SIG-M5 treated with dmso at 0.1 percent for 504 hours (cell line): ENCODE data around the gene DRAXIN.

Experiments used
- DNase-seq: peaks from one replicate; lab custom pipeline; 2025; ENCODE audit not compliant: unreplicated experiment; lab: John Stamatoyannopoulos, UW

DRAXIN gene

DNA sequence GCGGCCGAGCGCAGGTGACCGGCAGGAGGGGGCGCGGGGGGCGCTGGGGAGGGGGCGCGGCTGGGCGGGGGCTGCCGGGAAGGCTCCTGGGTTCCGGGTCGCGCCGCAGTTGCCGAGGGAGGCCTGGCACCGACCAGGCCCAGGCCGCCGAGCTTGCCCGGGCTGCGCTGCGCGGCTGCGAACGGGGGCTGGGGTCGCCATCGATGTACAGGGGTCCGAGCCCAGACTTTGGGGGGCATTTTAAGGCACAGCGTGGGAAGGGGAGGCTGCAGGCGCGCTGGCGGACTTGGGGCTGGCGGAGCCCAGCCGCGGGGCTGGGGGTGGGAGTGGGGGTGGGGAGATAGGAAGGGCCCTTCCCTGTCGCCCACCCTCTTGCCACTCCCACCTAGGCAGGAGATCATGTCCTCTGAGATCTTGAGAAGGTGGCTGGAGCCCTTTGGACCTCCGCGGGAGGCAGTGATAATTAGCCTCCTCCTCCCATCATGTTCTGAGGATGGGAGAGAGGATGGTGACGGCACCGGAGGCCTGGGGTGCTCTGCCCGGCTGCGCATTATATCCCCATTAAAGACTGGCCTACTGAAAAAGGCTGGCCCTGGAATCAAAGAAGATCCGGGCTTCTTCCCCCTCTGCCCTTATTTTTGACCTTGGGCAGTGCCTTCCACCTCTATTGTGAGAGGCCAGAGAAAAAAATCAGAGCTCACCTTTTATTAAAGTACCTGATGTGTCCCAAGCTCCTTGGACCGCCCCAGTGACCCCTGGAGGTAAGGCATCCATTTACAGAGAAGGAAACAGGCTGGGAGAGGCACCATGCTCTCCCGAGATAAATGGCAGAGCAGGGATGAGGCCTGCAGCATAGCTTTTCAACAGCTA lies 36.3 kb upstream of the DRAXIN start:
- no peak for DNase-seq

DNA sequence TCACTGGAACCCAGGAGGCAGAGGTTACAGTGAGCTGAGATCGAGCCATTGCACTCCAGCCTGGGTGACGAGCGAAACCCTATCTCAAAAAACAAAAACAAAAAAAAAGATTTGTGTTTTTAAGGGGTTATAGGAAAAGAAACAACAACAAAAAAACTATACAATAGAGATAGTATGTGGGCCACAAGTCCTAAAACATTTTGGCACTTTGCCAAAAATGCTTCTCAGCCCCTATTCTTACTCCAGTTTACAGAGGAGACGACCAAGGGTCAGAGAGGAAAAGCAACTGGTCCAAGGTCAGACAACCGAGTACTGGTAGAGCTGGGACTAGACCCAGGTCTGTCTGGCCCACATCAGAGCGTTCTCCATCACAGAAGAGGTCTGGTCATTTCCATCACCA lies 33.9 kb upstream of the DRAXIN start:
- no peak for DNase-seq

DNA sequence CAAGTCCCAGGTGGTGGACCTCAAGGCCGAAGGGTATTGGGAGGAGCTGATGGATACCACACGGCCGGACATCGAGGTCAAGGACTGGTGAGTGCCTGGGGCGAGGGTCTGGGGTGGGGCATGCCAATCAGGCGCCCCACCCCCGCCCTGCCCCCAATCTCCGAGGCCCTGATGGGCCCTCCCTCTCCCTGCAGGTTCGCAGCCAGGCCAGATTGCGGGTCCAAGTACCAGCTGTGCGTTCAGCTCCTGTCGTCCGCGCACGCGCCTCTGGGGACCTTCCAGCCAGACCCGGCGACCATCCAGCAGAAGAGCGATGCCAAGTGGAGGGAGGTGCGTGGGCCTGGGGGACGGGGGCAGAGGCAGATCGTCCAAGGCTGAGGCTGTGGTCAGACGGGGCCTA lies 33.0 kb upstream of the DRAXIN start:
- no peak for DNase-seq

DNA sequence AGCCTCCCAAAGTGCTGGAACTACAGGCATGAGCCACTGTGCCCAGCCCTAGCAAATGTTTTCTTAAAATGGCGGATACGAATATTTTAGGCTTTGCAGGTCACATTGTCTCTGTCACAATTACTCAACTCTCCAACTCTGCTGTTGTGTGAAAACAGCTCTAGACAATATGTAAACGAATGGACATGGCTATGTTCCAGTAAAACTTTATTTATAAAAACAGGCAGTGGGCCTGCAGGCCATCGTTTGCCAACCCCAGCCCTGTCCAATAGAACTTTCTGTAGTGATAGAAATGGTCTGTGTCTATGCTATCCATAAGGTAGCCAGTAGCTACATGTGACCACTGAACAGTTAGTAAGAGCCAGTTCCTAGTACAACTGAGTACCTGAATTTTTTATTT lies 31.8 kb upstream of the DRAXIN start:
- DNase-seq = no peak

DNA sequence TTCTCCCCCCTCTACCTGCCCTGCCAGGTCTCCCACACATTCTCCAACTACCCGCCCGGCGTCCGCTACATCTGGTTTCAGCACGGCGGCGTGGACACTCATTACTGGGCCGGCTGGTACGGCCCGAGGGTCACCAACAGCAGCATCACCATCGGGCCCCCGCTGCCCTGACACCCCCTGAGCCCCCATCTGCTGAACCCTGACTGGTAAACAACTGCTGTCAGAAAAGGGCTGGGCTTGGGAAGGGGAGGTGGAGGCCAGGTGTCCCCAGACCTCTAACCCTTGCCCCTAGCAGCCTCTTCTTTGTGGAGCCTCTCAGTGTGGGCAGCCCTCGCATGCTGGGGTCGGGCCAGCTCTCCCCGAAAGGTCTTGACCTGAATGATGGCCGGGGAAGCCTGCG lies 30.4 kb upstream of the DRAXIN start:
- no peak for DNase-seq

DNA sequence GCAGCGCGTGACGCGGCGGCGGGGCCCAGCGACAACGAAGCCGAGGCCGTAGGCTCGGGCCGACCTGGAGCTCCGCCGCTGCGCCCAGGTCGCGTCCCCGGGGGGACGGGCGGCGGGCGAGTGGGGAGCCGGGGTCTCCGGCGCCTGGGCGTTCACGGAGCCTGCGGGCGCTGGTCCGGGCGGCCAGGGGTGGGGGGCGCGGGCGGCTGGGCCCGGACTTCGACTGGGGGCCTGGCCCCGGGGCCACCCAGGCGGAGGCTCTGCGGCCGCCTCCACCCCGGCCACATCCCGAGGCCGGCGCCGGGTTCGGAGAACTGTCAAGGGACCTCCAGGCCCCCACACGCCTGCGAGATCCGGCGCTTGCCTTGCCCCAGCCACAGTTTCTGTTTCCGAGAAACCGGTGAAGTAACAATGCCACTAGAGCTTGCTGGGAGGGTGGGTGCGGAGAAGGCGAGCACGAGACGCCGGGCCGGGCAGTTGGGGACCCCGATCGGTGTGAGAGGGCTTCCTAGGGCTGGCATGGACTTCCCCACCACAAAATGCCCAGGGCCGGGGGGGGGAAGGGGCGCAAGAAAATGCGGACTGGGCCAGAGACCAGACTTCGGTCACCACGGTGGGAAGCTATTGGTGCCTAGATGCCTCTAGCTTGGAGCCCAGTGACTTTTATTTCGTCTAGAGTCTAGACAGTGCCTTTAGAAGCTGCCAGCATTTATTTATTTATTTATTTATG lies 27.0 kb upstream of the DRAXIN start:
- DNase-seq = no peak

DNA sequence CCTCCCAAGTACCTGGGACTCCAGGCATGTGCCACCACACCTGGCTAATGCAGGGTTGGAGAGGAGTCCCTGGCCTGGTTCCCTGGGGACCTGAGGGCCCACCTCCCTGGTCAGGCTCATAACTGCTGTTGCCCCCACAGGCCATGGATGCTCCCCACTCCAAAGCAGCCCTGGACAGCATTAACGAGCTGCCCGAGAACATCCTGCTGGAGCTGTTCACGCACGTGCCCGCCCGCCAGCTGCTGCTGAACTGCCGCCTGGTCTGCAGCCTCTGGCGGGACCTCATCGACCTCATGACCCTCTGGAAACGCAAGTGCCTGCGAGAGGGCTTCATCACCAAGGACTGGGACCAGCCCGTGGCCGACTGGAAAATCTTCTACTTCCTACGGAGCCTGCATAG lies 23.0 kb upstream of the DRAXIN start:
- DNase-seq = no peak

DNA sequence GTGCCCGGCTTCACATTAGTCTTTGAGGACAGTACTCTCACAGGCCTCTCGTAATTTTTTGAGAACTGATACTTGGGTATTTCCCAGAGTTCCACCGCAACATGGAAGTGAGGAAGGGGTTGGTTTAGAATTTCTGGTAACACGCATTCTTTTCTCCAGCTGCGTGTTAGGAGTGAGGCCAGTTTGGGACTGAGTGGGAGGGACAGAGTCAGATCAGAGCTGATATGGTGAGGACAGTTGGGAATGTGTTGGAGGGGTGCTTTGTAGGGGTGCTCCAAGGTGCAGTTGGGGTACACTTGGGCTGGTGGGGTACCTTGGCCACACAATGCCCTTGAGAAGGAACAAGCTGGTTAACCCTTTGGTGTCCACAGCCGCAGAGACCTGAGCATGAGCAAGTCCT lies 20.8 kb upstream of the DRAXIN start:
- DNase-seq = no peak

DNA sequence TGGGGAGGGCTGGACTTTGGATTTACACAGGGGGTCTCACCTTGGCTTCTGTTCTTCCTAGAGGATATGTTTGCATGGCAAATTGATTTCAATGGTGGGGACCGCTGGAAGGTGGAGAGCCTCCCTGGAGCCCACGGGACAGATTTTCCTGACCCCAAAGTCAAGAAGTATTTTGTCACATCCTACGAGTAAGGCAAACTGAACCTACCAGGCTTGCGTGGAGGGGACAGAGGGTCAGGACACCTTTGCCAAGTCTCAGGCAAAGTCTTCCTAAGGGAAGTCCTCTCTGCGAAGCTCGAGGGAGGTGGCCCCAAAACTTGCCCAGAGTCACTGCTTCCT lies 20.3 kb upstream of the DRAXIN start:
- DNase-seq = no peak

DNA sequence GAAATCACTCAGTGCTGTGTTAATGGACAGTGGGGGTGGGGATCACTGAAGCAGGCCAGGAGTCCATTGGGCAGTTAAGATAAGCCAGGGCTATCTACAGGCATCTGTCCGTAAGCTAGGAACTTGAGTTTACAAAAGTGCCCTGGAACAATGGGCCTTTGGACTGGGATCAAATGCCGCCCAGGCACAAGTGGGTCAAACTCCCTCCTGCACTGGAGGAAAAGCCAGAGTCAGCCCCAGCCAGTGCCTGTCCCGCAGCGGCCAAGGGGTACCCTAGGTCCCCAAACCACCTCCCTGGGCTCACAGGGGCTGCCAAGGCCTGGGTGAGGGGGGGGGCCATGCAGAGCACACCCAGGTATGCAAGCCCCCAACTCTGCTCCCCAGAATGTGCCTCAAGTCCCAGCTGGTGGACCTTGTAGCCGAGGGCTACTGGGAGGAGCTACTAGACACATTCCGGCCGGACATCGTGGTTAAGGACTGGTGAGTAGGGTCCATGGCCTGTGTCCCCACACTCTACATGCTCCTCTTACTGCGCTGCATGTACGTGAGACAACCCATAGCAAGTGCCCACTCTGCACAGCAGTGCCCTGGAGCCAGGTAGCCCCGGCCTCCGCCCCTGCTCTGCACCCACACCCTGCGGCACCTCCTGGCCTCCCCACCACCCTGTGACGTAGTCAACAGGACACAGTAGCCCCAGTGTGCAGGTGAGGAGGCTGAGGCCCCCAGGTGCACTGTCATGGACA lies 19.8 kb upstream of the DRAXIN start:
- no peak for DNase-seq

DNA sequence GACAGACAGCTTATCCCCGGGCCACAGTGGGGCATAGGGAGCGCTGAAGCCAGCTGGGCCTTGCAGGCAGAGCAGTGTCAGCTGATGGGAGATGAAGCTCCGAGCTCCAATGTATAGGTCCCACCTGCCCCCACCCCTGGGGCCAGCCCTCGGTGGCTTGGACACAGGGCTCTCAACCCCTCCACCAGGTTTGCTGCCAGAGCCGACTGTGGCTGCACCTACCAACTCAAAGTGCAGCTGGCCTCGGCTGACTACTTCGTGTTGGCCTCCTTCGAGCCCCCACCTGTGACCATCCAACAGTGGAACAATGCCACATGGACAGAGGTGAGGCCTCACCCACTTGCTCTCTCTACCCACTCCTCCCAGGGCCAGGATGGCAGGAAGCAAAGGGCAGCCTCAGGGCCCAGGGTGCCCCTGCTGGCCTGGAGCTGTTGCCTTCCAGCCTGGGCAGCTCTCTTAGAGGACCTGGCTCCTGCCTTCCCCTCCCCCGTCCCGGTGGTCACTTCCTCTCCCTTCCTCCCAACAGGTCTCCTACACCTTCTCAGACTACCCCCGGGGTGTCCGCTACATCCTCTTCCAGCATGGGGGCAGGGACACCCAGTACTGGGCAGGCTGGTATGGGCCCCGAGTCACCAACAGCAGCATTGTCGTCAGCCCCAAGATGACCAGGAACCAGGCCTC lies 18.3 kb upstream of the DRAXIN start:
- DNase-seq = no peak

DNA sequence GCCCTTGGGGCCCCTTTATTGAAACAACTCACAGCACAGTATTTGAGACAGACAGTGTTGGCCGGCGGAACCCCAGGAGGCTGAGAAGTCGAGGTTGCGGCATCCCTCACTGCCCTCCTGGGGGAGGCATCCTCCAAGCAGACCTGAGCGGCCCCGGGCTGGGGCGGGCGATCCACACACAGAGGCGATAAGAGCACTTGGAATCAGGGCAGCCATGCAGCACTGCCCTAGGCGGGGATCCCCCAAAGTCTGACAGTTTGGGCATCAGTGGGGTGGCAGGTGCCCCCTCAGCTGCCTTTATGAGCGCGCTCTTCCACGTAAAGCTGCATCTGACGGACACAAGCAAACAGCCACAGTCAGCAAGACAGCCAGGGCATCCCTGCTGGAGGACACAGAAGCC lies 17.0 kb upstream of the DRAXIN start:
- DNase-seq = no peak

DNA sequence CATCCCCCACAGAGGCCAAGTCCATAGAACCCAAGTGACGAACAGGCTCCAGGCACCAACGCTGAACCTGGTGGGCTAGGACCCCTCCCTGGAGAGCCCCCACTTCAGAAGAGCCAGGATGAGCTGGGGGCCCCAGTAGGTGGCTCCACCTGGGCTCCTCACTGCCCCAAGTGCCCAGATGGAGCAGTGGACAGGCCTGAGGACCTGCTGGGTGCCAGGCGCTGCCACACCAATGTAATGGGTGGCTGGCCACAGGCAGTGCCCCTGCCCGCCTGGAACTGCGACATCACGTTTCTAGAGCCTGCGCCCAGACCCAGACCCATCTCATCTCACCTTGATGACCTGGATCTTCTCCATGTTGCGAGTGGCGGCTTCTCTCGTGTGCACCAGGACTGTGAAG lies 16.2 kb upstream of the DRAXIN start:
- no peak for DNase-seq

DNA sequence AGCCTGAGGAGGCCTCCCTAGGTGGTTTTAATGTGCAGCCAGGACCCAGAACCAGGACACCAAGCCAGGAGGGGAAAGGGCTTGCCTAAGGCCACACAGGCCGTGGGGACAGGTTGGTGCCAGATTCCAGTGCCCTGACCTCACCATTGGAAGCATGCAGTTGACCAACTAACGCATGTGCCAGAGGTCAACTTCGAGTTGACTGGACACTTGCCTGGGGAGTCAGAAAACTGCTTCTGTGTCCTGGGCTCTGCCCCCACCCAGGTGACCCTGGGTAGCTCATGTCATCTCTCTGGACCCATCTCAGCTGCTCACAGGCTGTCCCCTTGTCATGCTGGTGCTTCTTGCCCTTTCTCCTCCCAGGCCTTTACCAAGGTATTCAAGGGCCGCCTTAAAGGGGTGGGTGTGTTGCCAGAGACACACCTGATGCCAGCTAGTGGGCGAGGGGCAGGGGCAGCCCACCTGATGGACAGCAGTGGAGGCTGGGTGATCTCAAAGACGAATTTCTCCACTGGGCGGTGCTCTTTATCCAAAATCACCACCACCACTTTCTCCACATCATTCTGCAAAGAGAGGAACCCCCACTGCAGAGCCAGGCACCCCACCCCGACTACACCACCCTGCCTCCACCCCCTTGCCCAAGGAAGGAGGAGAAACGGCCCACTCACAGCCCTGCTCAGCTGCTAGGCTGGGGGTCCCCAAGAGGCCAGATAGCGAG lies 15.0 kb upstream of the DRAXIN start:
- no peak for DNase-seq

DNA sequence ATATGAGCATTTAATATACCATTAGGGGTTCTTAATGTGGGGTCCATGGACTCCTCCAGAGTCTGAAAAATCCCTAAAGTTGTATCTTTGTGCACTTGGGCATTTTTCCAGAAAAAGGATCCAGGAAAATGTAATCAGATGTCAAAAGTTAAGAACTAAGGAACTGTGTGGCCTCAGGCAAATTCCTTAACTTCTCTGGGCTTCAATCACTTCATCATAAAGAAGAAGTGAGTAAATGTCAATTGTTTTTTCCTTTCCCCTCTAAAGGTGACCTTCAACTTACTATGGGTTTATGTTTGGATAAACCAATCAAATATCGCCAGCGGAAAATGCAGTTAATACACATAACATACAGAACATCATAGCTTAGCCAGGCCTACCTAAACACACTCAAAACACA lies 13.1 kb upstream of the DRAXIN start:
- no peak for DNase-seq

DNA sequence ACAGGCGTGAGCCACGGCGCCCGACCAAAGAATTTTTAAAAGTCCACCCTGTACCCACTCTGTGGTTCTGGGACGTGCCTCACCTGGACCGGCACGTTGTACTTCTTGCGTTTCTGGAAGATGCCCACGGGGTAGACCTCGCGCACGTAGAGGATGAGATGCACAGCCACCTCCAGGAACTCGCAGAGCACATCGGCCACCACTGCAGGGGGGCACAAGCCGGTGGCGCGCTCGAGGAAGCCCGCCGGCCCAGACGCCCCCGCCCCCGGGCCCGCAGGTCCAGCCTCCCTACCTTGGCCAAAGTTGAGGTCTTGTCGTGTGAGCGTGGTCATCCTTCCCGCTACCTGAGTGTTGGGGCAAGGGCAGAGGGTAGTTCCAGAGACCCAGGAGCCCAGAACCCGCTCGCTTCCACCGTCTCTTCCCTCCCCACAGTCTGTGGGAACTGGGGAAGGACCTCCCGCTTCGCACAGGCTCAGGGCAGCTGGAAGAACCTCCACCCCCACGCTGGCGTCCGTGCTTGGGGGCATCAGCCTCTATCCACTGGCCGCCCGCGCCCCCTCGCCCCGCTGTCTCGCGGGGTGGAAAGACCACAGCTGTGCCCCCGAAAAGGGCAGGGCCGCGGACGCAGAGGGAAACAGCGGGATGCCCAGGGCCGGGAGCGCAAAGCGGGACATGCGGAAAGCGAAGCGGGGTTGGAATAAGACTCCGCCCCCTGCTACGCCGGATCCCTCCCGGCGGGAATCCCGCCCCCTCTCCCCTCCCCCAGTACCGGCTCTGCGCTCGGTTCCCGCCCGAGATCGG lies 11.0 kb upstream of the DRAXIN start:
- DNase-seq = peak; percentile 42

DNA sequence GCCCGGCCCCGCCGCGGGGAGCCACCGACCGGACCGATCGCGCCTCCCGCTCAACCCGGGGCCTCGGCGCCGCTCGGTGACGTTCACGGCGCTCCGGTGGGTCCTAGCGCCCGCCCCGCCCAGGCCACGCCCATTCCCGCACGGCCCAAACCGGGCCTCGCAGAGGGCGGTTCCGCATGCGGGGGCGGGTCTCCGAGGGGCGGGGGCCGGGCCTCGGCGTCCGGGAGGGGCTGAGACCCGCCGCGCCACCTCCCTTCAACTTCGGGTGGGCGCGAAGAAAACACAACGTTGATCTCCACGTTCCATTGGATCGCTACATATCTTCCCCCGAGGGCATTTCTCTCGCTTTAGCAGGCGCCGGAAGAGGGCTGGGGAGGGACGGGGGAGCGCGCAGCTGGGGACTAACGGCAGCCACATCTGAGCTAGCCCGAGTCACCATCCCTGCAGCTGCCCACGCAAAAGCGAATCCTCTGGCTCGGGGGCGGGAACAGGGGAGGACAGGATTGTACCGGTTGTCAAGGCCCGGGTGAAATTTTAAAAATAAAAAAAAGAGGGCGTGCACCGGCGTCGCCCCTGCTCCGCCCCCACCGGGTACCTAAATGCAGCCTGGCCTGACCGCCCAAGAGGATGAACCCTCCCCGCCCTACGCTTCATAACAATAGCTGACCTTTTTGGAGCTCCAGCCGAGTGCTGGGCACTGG lies 10.3 kb upstream of the DRAXIN start, which contains the start of gene MAD2L2:
Gene MAD2L2 (minus strand): TSS at position 78 of the 701 bp plus-strand sequence. CDS start 547 bp downstream, outside the sequence.
- peak; percentile 64 for DNase-seq

DNA sequence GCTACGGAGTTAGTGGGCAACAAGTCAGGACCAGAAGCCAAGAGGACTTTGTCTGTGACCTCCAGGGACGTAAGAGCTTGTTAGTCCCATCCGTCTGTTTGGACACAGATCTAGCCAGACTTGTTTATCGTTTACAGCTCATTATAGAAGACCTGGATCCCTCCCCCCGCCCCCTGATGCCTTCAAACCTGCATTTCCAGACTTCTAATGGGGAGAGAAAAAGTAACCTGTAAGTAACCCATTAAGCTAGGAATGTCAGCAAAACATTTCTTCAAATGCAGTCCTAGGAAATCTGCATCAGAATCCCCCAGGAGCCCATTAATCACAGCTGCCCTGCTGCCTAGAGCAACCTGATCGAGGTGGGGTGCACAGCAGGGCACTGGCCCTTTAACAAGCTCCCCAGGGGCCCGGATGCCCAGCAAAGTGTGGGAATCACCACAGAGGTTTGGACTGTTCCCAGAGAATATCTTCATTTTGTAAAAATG lies 9.2 kb upstream of the DRAXIN start:
- no peak for DNase-seq

DNA sequence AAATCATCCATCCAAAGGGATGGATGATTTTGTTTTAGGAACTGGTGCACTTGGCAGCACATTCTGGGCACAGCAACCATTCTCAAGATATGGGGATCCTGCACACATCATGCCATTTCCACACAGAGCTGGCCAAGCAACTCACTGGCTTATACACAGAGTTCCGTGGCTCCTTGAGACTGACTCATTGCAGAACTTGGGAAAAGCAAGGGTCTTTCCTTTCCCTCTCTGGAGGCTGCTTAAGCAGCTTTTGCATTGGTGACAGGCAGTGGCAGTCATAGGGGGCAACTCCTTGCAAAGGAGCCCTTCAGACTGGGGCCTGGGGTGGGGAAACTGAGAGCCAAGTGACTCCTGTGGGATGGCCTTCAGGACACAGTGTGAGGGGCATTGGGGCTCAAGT lies 8.7 kb upstream of the DRAXIN start:
- no peak for DNase-seq
